Lower lobe of right lung (tissue), 2 donors: ENCODE data around the gene B9D2. TPM values are rescaled to one million over a fixed set of nuclear protein-coding genes. Genes with fewer than 3 reads are reported as not detected.
"Not testable (repeated sequence)": the region's sequence is repeated elsewhere in the genome, so short reads cannot be mapped to it uniquely, and the experiment has no call there.

ENCODE experiments used
- ATAC-seq, 2 donors: fragments of 200-7000 bp; cut with Tn5 transposase; one replicate each; pipeline ENCODE4 v1.9.1; 2020 to 2022; ENCODE audit warnings: mild to moderate bottlenecking in 2 of 2, moderate library complexity in 2 of 2
- DNase-seq: peaks from one replicate; pipeline ENCODE4 v3.0.0-alpha.2; 2020
- H3K27ac ChIP-seq: fragments of 200-600 bp; one replicate; pipeline ENCODE4 v1.8.0; 2022
- H3K27me3 ChIP-seq: fragments of 200-600 bp; one replicate; pipeline ENCODE4 v1.8.0; 2022; ENCODE audit warnings: low read depth
- H3K36me3 ChIP-seq: fragments of 200-600 bp; one replicate; pipeline ENCODE4 v1.8.0; 2022; ENCODE audit warnings: mild to moderate bottlenecking
- H3K4me1 ChIP-seq: fragments of 200-600 bp; one replicate; pipeline ENCODE4 v1.8.0; 2022
- H3K4me3 ChIP-seq: fragments of 200-600 bp; one replicate; pipeline ENCODE4 v1.8.0; 2022; ENCODE audit warnings: mild to moderate bottlenecking
- H3K9me3 ChIP-seq: fragments of 200-600 bp; one replicate; pipeline ENCODE4 v1.8.0; 2022
- CTCF ChIP-seq: fragments of 200-600 bp; IDR thresholded peaks from one replicate; pipeline ENCODE4 v1.8.0; 2022; ENCODE audit warnings: antibody characterized with exemption, mild to moderate bottlenecking
- intact Hi-C: fragments of 100-400 bp; cut with DNase I; formaldehyde crosslinking; loops from one replicate; pipeline ENCODE4 v1.11.0; 2022
- total RNA-seq: library from RNA; stranded (reverse); fragmentation: NEBNext Ultra II Directional; extraction: Animal tissue kit (Norgen Biotek cat#: 25700); gene quantifications from one replicate; pipeline ENCODE4 v1.2.1, GENCODE V29; 2021
- donor health status: DM: no; HTN: yes; CAD: no; lungs with severe emphysema.

Gene B9D2
- total RNA-seq, 1 donor from 2014 or later, result 8.2 TPM

- intact Hi-C loops, result no loop called here
- Histone ChIP-seq H3K27me3 (no peaks in the 10 kb centered on the region), H3K36me3 (peaks cover 6% of the 10 kb centered on the region), H3K4me3 (peak overlapping the region; percentile 88), H3K27ac (peak overlapping the region; percentile 84), H3K4me1 (peaks cover 60% of the 10 kb centered on the region), H3K9me3 (no peaks in the 10 kb centered on the region)
- DNase-seq, result peak; percentile 81
- ATAC-seq, result peak; percentile 38 to 42
- TF ChIP-seq CTCF, result peak; percentile 62
These were observed 11.1 kb downstream of the B9D2 start for GRCh38 chr19:41352609-41353465.

GRCh38 chr19:41352279-41352608 is 11.7 kb downstream of the B9D2 start:
- TF ChIP-seq CTCF, result no peak
- peak overlapping the region; percentile 84 for H3K27ac ChIP-seq
- intact Hi-C loops, result no loop called here
- ATAC-seq (no peak), DNase-seq (no peak)
- no peaks in the 10 kb centered on the region for H3K9me3 ChIP-seq
- H3K36me3 ChIP-seq, result peaks cover 12% of the 10 kb centered on the region
- H3K27me3 ChIP-seq, result no peaks in the 10 kb centered on the region
- peaks cover 58% of the 10 kb centered on the region for H3K4me1 ChIP-seq
- peak overlapping the region; percentile 88 for H3K4me3 ChIP-seq

GRCh38 chr19:41351339-41352245 is 12.4 kb downstream of the B9D2 start:
- DNase-seq (peak; percentile 85), ATAC-seq (peak; percentile 70 to 71)
- no peaks in the 10 kb centered on the region for H3K9me3 ChIP-seq
- peak overlapping the region; percentile 84 for H3K27ac ChIP-seq
- H3K4me3 ChIP-seq, result peak overlapping the region; percentile 88
- peaks cover 19% of the 10 kb centered on the region for H3K36me3 ChIP-seq
- no peaks in the 10 kb centered on the region for H3K27me3 ChIP-seq
- intact Hi-C loops, result no loop called here
- H3K4me1 ChIP-seq, result peaks cover 52% of the 10 kb centered on the region
- no peak for TF ChIP-seq CTCF

- Histone ChIP-seq H3K9me3 (no peaks in the 10 kb centered on the region), H3K4me1 (peaks cover 44% of the 10 kb centered on the region), H3K36me3 (peaks cover 26% of the 10 kb centered on the region), H3K27me3 (no peaks in the 10 kb centered on the region), H3K4me3 (peak overlapping the region; percentile 88), H3K27ac (peak overlapping the region; percentile 84)
- TF ChIP-seq CTCF, result no peak
- no peak for DNase-seq
- ATAC-seq, result no peak
- intact Hi-C loops, result no loop called here
These were observed 13.1 kb downstream of the B9D2 start for GRCh38 chr19:41350735-41351338.

GRCh38 chr19:41346916-41347315 is 17.0 kb downstream of the B9D2 start:
- H3K27ac ChIP-seq, H3K27me3 ChIP-seq, H3K4me3 ChIP-seq, DNase-seq, intact Hi-C loops, ATAC-seq, H3K9me3 ChIP-seq: not testable (repeated sequence)
- peaks cover 62% of the 10 kb centered on the region for H3K36me3 ChIP-seq
- H3K4me1 ChIP-seq, result peaks cover 36% of the 10 kb centered on the region
